Nephron (organoid): ENCODE results near the gene RHOXF2.
"Not testable (repeated sequence)": the region's sequence is repeated elsewhere in the genome, so short reads cannot be mapped to it uniquely, and the experiment has no call there.

Experiments used
- H3K27ac Mint-ChIP-seq, 3 experiments: 2 replicates each; pipeline ENCODE4 v1.8.0; 2020; ENCODE audit warnings: mixed read lengths in 3 of 3, mild to moderate bottlenecking in 2 of 3, moderate library complexity in 1 of 3
- H3K27me3 Mint-ChIP-seq: 2 replicates; pipeline ENCODE4 v1.8.0; 2021; ENCODE audit warnings: low read depth, mild to moderate bottlenecking, moderate library complexity, mixed read lengths
- H3K36me3 Mint-ChIP-seq: 2 replicates; pipeline ENCODE4 v1.8.0; 2020; ENCODE audit warnings: low read depth, mixed read lengths
- H3K4me1 Mint-ChIP-seq: 2 replicates; pipeline ENCODE4 v1.8.0; 2020; ENCODE audit warnings: mixed read lengths
- H3K4me3 Mint-ChIP-seq, 3 experiments: 2 replicates each; pipeline ENCODE4 v1.8.0; 2020; ENCODE audit warnings: mild to moderate bottlenecking in 3 of 3, mixed read lengths in 3 of 3, moderate library complexity in 2 of 3
- H3K9me3 Mint-ChIP-seq: 2 replicates; pipeline ENCODE4 v1.8.0; 2020; ENCODE audit warnings: mixed read lengths
- CTCF ChIP-seq, 3 experiments: fragments of 200-600 bp; sonication (generic); IDR thresholded peaks; one replicate each; pipeline ENCODE4 v1.5.0; 2021; ENCODE audit warnings: antibody characterized with exemption in 3 of 3; ENCODE audit not compliant: unreplicated experiment in 3 of 3

The RHOXF2 gene

GRCh38 chrX:120158313-120158712 lies at the start of gene RHOXF2:
Gene RHOXF2 (plus strand): TSS chrX:120158613. CDS start chrX:120158751, 138 bp downstream.
- H3K4me3 Mint-ChIP-seq, H3K27ac Mint-ChIP-seq, H3K36me3 Mint-ChIP-seq, H3K27me3 Mint-ChIP-seq, H3K9me3 Mint-ChIP-seq, H3K4me1 Mint-ChIP-seq: not testable (repeated sequence)

- no peak overlapping the region for H3K27ac Mint-ChIP-seq
- no peaks in the 10 kb centered on the region for H3K36me3 Mint-ChIP-seq
- H3K4me3 Mint-ChIP-seq = no peak overlapping the region
- peaks cover 10% of the 10 kb centered on the region for H3K9me3 Mint-ChIP-seq
- no peak for TF ChIP-seq CTCF (IDR thresholded peaks at IDR 0.05; ENCODE audit: unreplicated experiment in 3 of 3)
- H3K27me3 Mint-ChIP-seq = no peaks in the 10 kb centered on the region
- no peaks in the 10 kb centered on the region for H3K4me1 Mint-ChIP-seq
These were observed 49.0 kb upstream of the RHOXF2 start for GRCh38 chrX:120109378-120109777.

- Mint-ChIP-seq H3K4me1 (no peaks in the 10 kb centered on the region), H3K36me3 (no peaks in the 10 kb centered on the region), H3K4me3 (no peak overlapping the region), H3K27ac (no peak overlapping the region), H3K27me3 (no peaks in the 10 kb centered on the region), H3K9me3 (peaks cover 5% of the 10 kb centered on the region)
- no peak for TF ChIP-seq CTCF (IDR thresholded peaks at IDR 0.05; ENCODE audit: unreplicated experiment in 3 of 3)
These were observed 46.8 kb upstream of the RHOXF2 start for GRCh38 chrX:120111611-120112010.

GRCh38 chrX:120115438-120115963 lies 42.9 kb upstream of the RHOXF2 start, which contains the start of gene RHOXF1:
Gene RHOXF1 (minus strand): TSS chrX:120115913. CDS start chrX:120115862, 51 bp downstream.
- Mint-ChIP-seq H3K27me3 (no peaks in the 10 kb centered on the region), H3K9me3 (peaks cover 3% of the 10 kb centered on the region), H3K4me3 (no peak within 1 kb of the TSS), H3K36me3 (no peaks in the 10 kb centered on the region), H3K27ac (no peak within 1 kb of the TSS), H3K4me1 (no peaks in the 10 kb centered on the region)
- TF ChIP-seq CTCF (IDR thresholded peaks at IDR 0.05; ENCODE audit: unreplicated experiment in 3 of 3) = no peak

GRCh38 chrX:120120223-120120622 lies 38.2 kb upstream of the RHOXF2 start:
- no peak for TF ChIP-seq CTCF (IDR thresholded peaks at IDR 0.05; ENCODE audit: unreplicated experiment in 3 of 3)
- H3K4me3 Mint-ChIP-seq = no peak overlapping the region
- H3K27ac Mint-ChIP-seq = no peak overlapping the region
- no peaks in the 10 kb centered on the region for H3K36me3 Mint-ChIP-seq
- no peaks in the 10 kb centered on the region for H3K9me3 Mint-ChIP-seq
- H3K27me3 Mint-ChIP-seq = no peaks in the 10 kb centered on the region
- no peaks in the 10 kb centered on the region for H3K4me1 Mint-ChIP-seq

- no peaks in the 10 kb centered on the region for H3K36me3 Mint-ChIP-seq
- H3K27me3 Mint-ChIP-seq = no peaks in the 10 kb centered on the region
- no peak overlapping the region for H3K27ac Mint-ChIP-seq
- no peak overlapping the region for H3K4me3 Mint-ChIP-seq
- H3K9me3 Mint-ChIP-seq = no peaks in the 10 kb centered on the region
- no peak for TF ChIP-seq CTCF (IDR thresholded peaks at IDR 0.05; ENCODE audit: unreplicated experiment in 3 of 3)
- H3K4me1 Mint-ChIP-seq = no peaks in the 10 kb centered on the region
These were observed 33.0 kb upstream of the RHOXF2 start for GRCh38 chrX:120125444-120125843.

- H3K9me3 Mint-ChIP-seq, H3K27ac Mint-ChIP-seq, H3K4me3 Mint-ChIP-seq, H3K4me1 Mint-ChIP-seq, H3K36me3 Mint-ChIP-seq, H3K27me3 Mint-ChIP-seq: not testable (repeated sequence)
These were observed 30.0 kb upstream of the RHOXF2 start for GRCh38 chrX:120128306-120128846.
